ENCODE results near the gene LRRC59.

The LRRC59 gene

DNA sequence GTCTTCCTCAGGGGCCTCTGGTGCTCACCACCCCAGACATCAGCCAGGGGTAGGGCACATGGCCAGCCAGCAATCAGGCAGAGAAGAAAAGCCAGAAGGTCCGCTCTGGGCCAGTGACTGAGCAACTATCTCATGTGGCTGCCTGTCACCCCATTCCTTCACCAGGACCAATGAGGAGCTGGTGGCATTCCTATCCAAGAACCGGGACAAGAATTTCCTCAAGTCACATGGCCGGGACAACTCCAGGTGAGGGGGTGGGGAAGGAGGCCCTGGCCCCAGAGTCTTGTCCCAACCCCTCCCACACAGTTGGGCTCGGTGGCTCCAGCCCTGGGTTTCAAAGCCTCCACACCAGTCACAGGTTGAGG is 42.0 kb downstream of the LRRC59 start:
- no peak for TF ChIP-seq GLIS3 (CRISPR knock-in tag; IDR thresholded peaks at IDR 0.05)
- TF ChIP-seq PPARA (CRISPR knock-in tag; IDR thresholded peaks at IDR 0.05; ENCODE audit: borderline replicate concordance) = no peak
- no peak for TF ChIP-seq TCF4 (CRISPR knock-in tag; IDR thresholded peaks at IDR 0.05; ENCODE audit: borderline replicate concordance)
- no peak for TF ChIP-seq ARNTL (CRISPR knock-in tag; IDR thresholded peaks at IDR 0.05; ENCODE audit: borderline replicate concordance, low read depth)
- no peak for TF ChIP-seq SNAI2 (CRISPR knock-in tag; IDR thresholded peaks at IDR 0.05)
- TF ChIP-seq ZFP3 (CRISPR knock-in tag; IDR thresholded peaks at IDR 0.05) = no peak
- TF ChIP-seq, protein P1, sequence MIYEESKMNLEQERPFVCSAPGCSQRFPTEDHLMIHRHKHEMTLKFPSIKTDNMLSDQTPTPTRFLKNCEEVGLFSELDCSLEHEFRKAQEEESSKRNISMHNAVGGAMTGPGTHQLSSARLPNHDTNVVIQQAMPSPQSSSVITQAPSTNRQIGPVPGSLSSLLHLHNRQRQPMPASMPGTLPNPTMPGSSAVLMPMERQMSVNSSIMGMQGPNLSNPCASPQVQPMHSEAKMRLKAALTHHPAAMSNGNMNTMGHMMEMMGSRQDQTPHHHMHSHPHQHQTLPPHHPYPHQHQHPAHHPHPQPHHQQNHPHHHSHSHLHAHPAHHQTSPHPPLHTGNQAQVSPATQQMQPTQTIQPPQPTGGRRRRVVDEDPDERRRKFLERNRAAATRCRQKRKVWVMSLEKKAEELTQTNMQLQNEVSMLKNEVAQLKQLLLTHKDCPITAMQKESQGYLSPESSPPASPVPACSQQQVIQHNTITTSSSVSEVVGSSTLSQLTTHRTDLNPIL (CRISPR knock-in tag; IDR thresholded peaks at IDR 0.05; ENCODE audit: low read depth) = no peak
- TF ChIP-seq, protein P2, sequence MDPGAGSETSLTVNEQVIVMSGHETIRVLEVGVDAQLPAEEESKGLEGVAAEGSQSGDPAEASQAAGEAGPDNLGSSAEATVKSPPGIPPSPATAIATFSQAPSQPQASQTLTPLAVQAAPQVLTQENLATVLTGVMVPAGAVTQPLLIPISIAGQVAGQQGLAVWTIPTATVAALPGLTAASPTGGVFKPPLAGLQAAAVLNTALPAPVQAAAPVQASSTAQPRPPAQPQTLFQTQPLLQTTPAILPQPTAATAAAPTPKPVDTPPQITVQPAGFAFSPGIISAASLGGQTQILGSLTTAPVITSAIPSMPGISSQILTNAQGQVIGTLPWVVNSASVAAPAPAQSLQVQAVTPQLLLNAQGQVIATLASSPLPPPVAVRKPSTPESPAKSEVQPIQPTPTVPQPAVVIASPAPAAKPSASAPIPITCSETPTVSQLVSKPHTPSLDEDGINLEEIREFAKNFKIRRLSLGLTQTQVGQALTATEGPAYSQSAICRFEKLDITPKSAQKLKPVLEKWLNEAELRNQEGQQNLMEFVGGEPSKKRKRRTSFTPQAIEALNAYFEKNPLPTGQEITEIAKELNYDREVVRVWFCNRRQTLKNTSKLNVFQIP (CRISPR knock-in tag; IDR thresholded peaks at IDR 0.05; ENCODE audit: borderline replicate concordance, low read depth) = no peak
- no peak for ATAC-seq

DNA sequence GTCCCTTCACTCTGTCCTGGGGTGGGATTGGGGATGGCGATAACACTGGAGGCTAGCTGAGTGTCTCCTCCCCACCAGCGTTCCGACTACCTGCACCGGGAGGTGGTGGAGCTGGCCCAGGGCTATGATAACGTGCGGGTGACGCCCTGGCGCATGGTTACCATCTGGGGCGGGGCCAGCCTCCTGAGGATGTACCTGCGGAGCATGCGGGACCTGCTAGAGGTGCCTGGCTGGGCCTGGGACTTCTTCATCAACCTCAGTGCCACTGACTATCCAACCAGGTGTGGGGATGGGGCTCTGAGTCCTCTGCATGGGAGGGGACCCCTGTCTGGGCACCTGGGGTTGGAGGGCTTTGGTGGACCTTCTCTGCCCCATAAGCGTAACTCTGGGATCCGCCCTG is 42.5 kb downstream of the LRRC59 start:
- TF ChIP-seq, protein P3, sequence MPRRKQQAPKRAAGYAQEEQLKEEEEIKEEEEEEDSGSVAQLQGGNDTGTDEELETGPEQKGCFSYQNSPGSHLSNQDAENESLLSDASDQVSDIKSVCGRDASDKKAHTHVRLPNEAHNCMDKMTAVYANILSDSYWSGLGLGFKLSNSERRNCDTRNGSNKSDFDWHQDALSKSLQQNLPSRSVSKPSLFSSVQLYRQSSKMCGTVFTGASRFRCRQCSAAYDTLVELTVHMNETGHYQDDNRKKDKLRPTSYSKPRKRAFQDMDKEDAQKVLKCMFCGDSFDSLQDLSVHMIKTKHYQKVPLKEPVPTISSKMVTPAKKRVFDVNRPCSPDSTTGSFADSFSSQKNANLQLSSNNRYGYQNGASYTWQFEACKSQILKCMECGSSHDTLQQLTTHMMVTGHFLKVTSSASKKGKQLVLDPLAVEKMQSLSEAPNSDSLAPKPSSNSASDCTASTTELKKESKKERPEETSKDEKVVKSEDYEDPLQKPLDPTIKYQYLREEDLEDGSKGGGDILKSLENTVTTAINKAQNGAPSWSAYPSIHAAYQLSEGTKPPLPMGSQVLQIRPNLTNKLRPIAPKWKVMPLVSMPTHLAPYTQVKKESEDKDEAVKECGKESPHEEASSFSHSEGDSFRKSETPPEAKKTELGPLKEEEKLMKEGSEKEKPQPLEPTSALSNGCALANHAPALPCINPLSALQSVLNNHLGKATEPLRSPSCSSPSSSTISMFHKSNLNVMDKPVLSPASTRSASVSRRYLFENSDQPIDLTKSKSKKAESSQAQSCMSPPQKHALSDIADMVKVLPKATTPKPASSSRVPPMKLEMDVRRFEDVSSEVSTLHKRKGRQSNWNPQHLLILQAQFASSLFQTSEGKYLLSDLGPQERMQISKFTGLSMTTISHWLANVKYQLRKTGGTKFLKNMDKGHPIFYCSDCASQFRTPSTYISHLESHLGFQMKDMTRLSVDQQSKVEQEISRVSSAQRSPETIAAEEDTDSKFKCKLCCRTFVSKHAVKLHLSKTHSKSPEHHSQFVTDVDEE (CRISPR knock-in tag; IDR thresholded peaks at IDR 0.05) = no peak
- TF ChIP-seq ZFP30 (CRISPR knock-in tag; IDR thresholded peaks at IDR 0.05) (no peak), ESRRG (CRISPR knock-in tag; IDR thresholded peaks at IDR 0.05) (no peak), ISL1 (CRISPR knock-in tag; IDR thresholded peaks at IDR 0.05) (no peak)
- TF ChIP-seq, protein P2 (CRISPR knock-in tag; IDR thresholded peaks at IDR 0.05; ENCODE audit: borderline replicate concordance, low read depth) = no peak
- ATAC-seq = no peak

DNA sequence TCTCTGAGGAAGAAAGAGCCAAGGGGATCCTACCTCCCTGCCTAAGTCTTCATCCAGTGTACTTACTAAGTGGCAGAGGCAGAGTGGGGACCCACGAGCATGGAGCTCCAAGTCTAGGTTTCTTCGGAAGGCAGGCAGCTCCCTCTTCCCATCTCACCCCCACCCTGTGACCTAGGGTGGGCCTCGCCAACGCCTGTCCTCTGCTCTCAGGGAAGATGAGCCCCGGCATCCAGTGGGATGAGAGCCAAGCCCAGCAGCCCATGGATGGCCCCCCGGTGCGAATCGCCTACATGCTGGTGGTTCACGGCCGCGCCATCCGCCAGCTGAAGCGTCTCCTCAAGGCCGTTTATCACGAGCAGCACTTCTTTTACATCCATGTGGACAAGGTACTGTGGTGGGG is 43.1 kb downstream of the LRRC59 start:
- ATAC-seq = no peak
- TF ChIP-seq SNAI2 (CRISPR knock-in tag; IDR thresholded peaks at IDR 0.05) (no peak), RARB (CRISPR knock-in tag; IDR thresholded peaks at IDR 0.05) (no peak), ZNF8 (CRISPR knock-in tag; IDR thresholded peaks at IDR 0.05) (no peak), GLIS3 (CRISPR knock-in tag; IDR thresholded peaks at IDR 0.05) (no peak), ZFP3 (CRISPR knock-in tag; IDR thresholded peaks at IDR 0.05) (no peak), ESRRG (CRISPR knock-in tag; IDR thresholded peaks at IDR 0.05) (no peak), CSDC2 (CRISPR knock-in tag; IDR thresholded peaks at IDR 0.05) (no peak), ZNF565 (CRISPR knock-in tag; conservative IDR thresholded peaks at IDR 0.05; ENCODE audit: low read depth) (no peak), ZNF70 (CRISPR knock-in tag; IDR thresholded peaks at IDR 0.05) (no peak), ZC3H10 (CRISPR knock-in tag; IDR thresholded peaks at IDR 0.05) (no peak), ARNTL (CRISPR knock-in tag; IDR thresholded peaks at IDR 0.05; ENCODE audit: borderline replicate concordance, low read depth) (no peak), BACH2 (CRISPR knock-in tag; IDR thresholded peaks at IDR 0.05; ENCODE audit: borderline replicate concordance) (no peak), ZFP30 (CRISPR knock-in tag; IDR thresholded peaks at IDR 0.05) (no peak), PPARA (CRISPR knock-in tag; IDR thresholded peaks at IDR 0.05; ENCODE audit: borderline replicate concordance) (no peak), OSR1 (CRISPR knock-in tag; IDR thresholded peaks at IDR 0.05) (no peak), TCF4 (CRISPR knock-in tag; IDR thresholded peaks at IDR 0.05; ENCODE audit: borderline replicate concordance) (no peak)
- TF ChIP-seq, protein P3 (CRISPR knock-in tag; IDR thresholded peaks at IDR 0.05) = no peak
- TF ChIP-seq, protein P4, sequence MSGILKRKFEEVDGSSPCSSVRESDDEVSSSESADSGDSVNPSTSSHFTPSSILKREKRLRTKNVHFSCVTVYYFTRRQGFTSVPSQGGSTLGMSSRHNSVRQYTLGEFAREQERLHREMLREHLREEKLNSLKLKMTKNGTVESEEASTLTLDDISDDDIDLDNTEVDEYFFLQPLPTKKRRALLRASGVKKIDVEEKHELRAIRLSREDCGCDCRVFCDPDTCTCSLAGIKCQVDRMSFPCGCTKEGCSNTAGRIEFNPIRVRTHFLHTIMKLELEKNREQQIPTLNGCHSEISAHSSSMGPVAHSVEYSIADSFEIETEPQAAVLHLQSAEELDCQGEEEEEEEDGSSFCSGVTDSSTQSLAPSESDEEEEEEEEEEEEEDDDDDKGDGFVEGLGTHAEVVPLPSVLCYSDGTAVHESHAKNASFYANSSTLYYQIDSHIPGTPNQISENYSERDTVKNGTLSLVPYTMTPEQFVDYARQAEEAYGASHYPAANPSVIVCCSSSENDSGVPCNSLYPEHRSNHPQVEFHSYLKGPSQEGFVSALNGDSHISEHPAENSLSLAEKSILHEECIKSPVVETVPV (CRISPR knock-in tag; IDR thresholded peaks at IDR 0.05) = no peak
- TF ChIP-seq, protein P1 (CRISPR knock-in tag; IDR thresholded peaks at IDR 0.05; ENCODE audit: low read depth) = no peak
